Breast epithelium (tissue), 3 donors: ENCODE results near the gene PDLIM7.

Experiments used
- CTCF ChIP-seq, 3 donors: fragments of 450-650 bp; IDR thresholded peaks; one replicate each; pipeline ENCODE4 v1.5.1; 2016 to 2017; ENCODE audit warnings: antibody characterized with exemption in 3 of 3, mild to moderate bottlenecking in 3 of 3, moderate library complexity in 3 of 3
- POLR2A ChIP-seq: fragments of 450-650 bp; IDR thresholded peaks from one replicate; pipeline ENCODE4 v1.6.1; 2016; ENCODE audit warnings: antibody characterized with exemption, mild to moderate bottlenecking, moderate library complexity

GRCh38 chr5:177540438-177540837, 43.0 kb upstream of the PDLIM7 start:
- no peak for TF ChIP-seq CTCF (IDR thresholded peaks at IDR 0.05)
- TF ChIP-seq POLR2A: no peak
